Cardiac muscle cell (in vitro differentiated cells and primary cell): ENCODE data around the gene FSD1. TPM values are rescaled to one million over a fixed set of nuclear protein-coding genes. Genes with fewer than 3 reads are reported as not detected.

Source experiments
- DNase-seq, 2 donors: peaks; one replicate each; pipeline versions ENCODE4 v3.0.0 to v3.0.0-alpha.2; 2010 to 2017; ENCODE audit warnings: low read depth in 1 of 2, low spot score in 1 of 2
- H3K27ac ChIP-seq: fragments of 200-600 bp; sonication (generic); 2 replicates; pipeline ENCODE4 v1.5.1; 2016
- H3K27me3 ChIP-seq: fragments of 200-600 bp; sonication (generic); 2 replicates; pipeline ENCODE4 v1.6.0; 2016; ENCODE audit warnings: control low read depth
- H3K36me3 ChIP-seq: fragments of 200-600 bp; sonication (generic); 2 replicates; pipeline ENCODE4 v1.5.1; 2016; ENCODE audit warnings: control low read depth
- H3K4me1 ChIP-seq: fragments of 200-600 bp; sonication (generic); 2 replicates; pipeline ENCODE4 v1.8.1; 2017; ENCODE audit warnings: low read depth, mild to moderate bottlenecking, mixed run types
- H3K4me3 ChIP-seq: fragments of 200-600 bp; sonication (generic); 2 replicates; pipeline ENCODE4 v1.5.1; 2016; ENCODE audit warnings: mild to moderate bottlenecking
- H3K9me3 ChIP-seq: fragments of 200-600 bp; sonication (generic); 2 replicates; pipeline ENCODE4 v1.5.1; 2017; ENCODE audit warnings: low read depth, mild to moderate bottlenecking, control low read depth
- CTCF ChIP-seq: IDR thresholded peaks from 2 replicates; pipeline ENCODE4 v1.5.1; 2012; ENCODE audit warnings: low read depth, mild to moderate bottlenecking, low read length
- polyA plus RNA-seq: library from polyadenylated mRNA; unstranded; fragments of >200 nt; fragmentation: Nextera tagmentation; extraction: Ambion mirVana; gene quantifications from 2 replicates; pipeline ENCODE4 v1.2.1, GENCODE V29; 2016
- total RNA-seq: library from RNA; depleted of rRNA; stranded (reverse); fragments of >200 nt; gene quantifications from 2 replicates; pipeline ENCODE4 v1.2.3, GENCODE V29; 2016

FSD1 gene
- total RNA-seq (16.3 and 24.7 TPM in 2 replicates), polyA plus RNA-seq (18.5 and 23.2 TPM in 2 replicates)

GRCh38 chr19:4304538-4305256 is at the start of gene FSD1:
Gene FSD1, plus strand, starts transcription at chr19:4304598. Its CDS starts 149 bp downstream, at chr19:4304747.
- no peaks in the 10 kb centered on the region for H3K9me3 ChIP-seq
- TF ChIP-seq CTCF, result no peak
- no peak within 1 kb of the TSS for H3K27ac ChIP-seq
- H3K4me3 ChIP-seq, result peak within 1 kb of the TSS; percentile 57
- peak; percentile 71 to 79 for DNase-seq
- H3K4me1 ChIP-seq, result peaks cover 6% of the 10 kb centered on the region
- H3K27me3 ChIP-seq, result no peaks in the 10 kb centered on the region
- no peaks in the 10 kb centered on the region for H3K36me3 ChIP-seq

- peak; percentile 6 for TF ChIP-seq CTCF
- H3K36me3 ChIP-seq, result peaks cover 27% of the 10 kb centered on the region
- no peaks in the 10 kb centered on the region for H3K4me1 ChIP-seq
- DNase-seq, result no peak
- no peak overlapping the region for H3K4me3 ChIP-seq
- H3K27me3 ChIP-seq, result no peaks in the 10 kb centered on the region
- no peaks in the 10 kb centered on the region for H3K9me3 ChIP-seq
- H3K27ac ChIP-seq, result no peak overlapping the region
Observed at GRCh38 chr19:4256563-4256962, 47.8 kb upstream of the FSD1 start.

GRCh38 chr19:4257025-4257424 is 47.4 kb upstream of the FSD1 start:
- DNase-seq, result no peak
- Histone ChIP-seq H3K27me3 (no peaks in the 10 kb centered on the region), H3K4me3 (no peak overlapping the region), H3K36me3 (peaks cover 23% of the 10 kb centered on the region), H3K27ac (no peak overlapping the region), H3K9me3 (no peaks in the 10 kb centered on the region), H3K4me1 (no peaks in the 10 kb centered on the region)
- TF ChIP-seq CTCF, result no peak

GRCh38 chr19:4258181-4258580 is 46.2 kb upstream of the FSD1 start:
- Histone ChIP-seq H3K4me3 (no peak overlapping the region), H3K9me3 (no peaks in the 10 kb centered on the region), H3K27me3 (no peaks in the 10 kb centered on the region), H3K36me3 (peaks cover 19% of the 10 kb centered on the region), H3K27ac (no peak overlapping the region), H3K4me1 (no peaks in the 10 kb centered on the region)
- TF ChIP-seq CTCF, result no peak
- no peak for DNase-seq

- H3K4me1 ChIP-seq, result no peaks in the 10 kb centered on the region
- H3K9me3 ChIP-seq, result no peaks in the 10 kb centered on the region
- DNase-seq, result no peak
- H3K27ac ChIP-seq, result no peak overlapping the region
- no peak for TF ChIP-seq CTCF
- H3K36me3 ChIP-seq, result peaks cover 12% of the 10 kb centered on the region
- no peaks in the 10 kb centered on the region for H3K27me3 ChIP-seq
- no peak overlapping the region for H3K4me3 ChIP-seq
Observed at GRCh38 chr19:4260613-4261191, 43.7 kb upstream of the FSD1 start.
